K562 (cell line): ENCODE results near the gene GYS1. TPM values are rescaled to one million over a fixed set of nuclear protein-coding genes. Genes with fewer than 3 reads are reported as not detected.
"Not testable (repeated sequence)": the region's sequence is repeated elsewhere in the genome, so short reads cannot be mapped to it uniquely, and the experiment has no call there.

Experiments used
- BHLHE40 ChIP-seq: IDR thresholded peaks from 2 replicates; pipeline ENCODE4 v1.6.1; 2011; ENCODE audit warnings: low read length, improper control_type of control experiment
- KDM1A ChIP-seq, 2 experiments: fragments of 450-650 bp; IDR thresholded peaks; 2 replicates each; pipeline ENCODE4 v1.6.1; 2016; ENCODE audit warnings: mild to moderate bottlenecking in 2 of 2
- LCOR ChIP-seq: sonication (generic); formaldehyde crosslinking; IDR thresholded peaks from 2 replicates; pipeline ENCODE4 v1.8.0; 2022; ENCODE audit warnings: mild to moderate bottlenecking, missing genetic modification reagents
- NR2C2 ChIP-seq, 2 experiments: fragments of 200-800 bp in 1 of 2; sonication (Bioruptor generic) in 1 of 2; sonication (generic) in 1 of 2; formaldehyde crosslinking in 1 of 2; IDR thresholded peaks; 2 replicates each; pipeline versions ENCODE4 v1.6.1 to v1.8.0; 2016 to 2022; ENCODE audit warnings: mild to moderate bottlenecking in 1 of 2, missing compliant biosample characterization in 1 of 2, missing genetic modification characterization in 1 of 2, missing genetic modification reagents in 1 of 2
- NRF1 ChIP-seq, 2 experiments: fragments of 450-650 bp; IDR thresholded peaks in 1 of 2; conservative IDR thresholded peaks in 1 of 2; 2 replicates each; pipeline ENCODE4 v1.6.1; 2014; ENCODE audit warnings: mild to moderate bottlenecking in 2 of 2
- POLR2H ChIP-seq: IDR thresholded peaks from 2 replicates; pipeline ENCODE4 v1.6.1; 2016; ENCODE audit warnings: missing genetic modification characterization, low read depth, mild to moderate bottlenecking, control low read depth, missing compliant biosample characterization, moderate library complexity
- RBM25 ChIP-seq: fragments of 200-400 bp; formaldehyde crosslinking; IDR thresholded peaks from 2 replicates; pipeline ENCODE4 v1.6.1; 2018; ENCODE audit warnings: low read length, low read depth, moderate library complexity; ENCODE audit not compliant: severe bottlenecking
- polyA plus RNA-seq, 8 experiments: library from polyadenylated mRNA; depleted of rRNA in 4 of 8; stranded (reverse) in 5 of 8; unstranded in 3 of 8; fragments of >200 nt; fragmentation: Nextera tagmentation in 2 of 8; fragmentation: Illumina TruSeq in 1 of 8; extraction: Ambion mirVana in 2 of 8; extraction: Trizol in 1 of 8; gene quantifications; 2 replicates each; pipeline versions ENCODE4 v1.2.1 to v1.2.3, GENCODE V29; 2011 to 2014; ENCODE audit warnings: inconsistent platforms in 1 of 8, missing spikeins in 1 of 8
- total RNA-seq, 7 experiments: library from RNA; depleted of rRNA in 6 of 7; stranded (reverse); fragments of >200 nt in 6 of 7; fragmentation: Illumina TruSeq in 2 of 7; extraction: Trizol in 2 of 7; gene quantifications; 2 replicates each; pipeline versions ENCODE4 v1.2.1 to v1.2.3, GENCODE V29; 2011 to 2021; ENCODE audit warnings: low replicate concordance in 1 of 7
- TF ChIP-seq, protein P1 (sequence below): IDR thresholded peaks from 3 replicates; pipeline ENCODE4 v1.6.1; 2011; ENCODE audit warnings: borderline replicate concordance, mild to moderate bottlenecking, moderate library complexity; ENCODE audit not compliant: insufficient read length; ENCODE audit errors: extremely low read depth
- TF ChIP-seq, protein P2 (sequence below): sonication (generic); formaldehyde crosslinking; IDR thresholded peaks from 2 replicates; pipeline ENCODE4 v1.8.0; 2022; ENCODE audit warnings: missing genetic modification reagents, mild to moderate bottlenecking, moderate library complexity, borderline replicate concordance
- TF ChIP-seq, protein P3 (sequence below): sonication (generic); formaldehyde crosslinking; IDR thresholded peaks from 2 replicates; pipeline ENCODE4 v1.8.1; 2022; ENCODE audit warnings: missing genetic modification reagents
- TF ChIP-seq, protein P4 (sequence below), 2 experiments: fragments of 450-650 bp; formaldehyde crosslinking in 1 of 2; IDR thresholded peaks; 2 replicates each; pipeline versions ENCODE4 v1.4.0 to v1.6.1; 2014 to 2020; ENCODE audit warnings: mild to moderate bottlenecking in 2 of 2, borderline replicate concordance in 1 of 2, low read depth in 1 of 2

Gene GYS1
- total and polyA plus RNA-seq, 9 of the 15 experiments (the other 6 are each of a cell fraction or from before 2014, with no cell fraction given), result 1.9 to 31.1 (median 15.2) TPM

DNA sequence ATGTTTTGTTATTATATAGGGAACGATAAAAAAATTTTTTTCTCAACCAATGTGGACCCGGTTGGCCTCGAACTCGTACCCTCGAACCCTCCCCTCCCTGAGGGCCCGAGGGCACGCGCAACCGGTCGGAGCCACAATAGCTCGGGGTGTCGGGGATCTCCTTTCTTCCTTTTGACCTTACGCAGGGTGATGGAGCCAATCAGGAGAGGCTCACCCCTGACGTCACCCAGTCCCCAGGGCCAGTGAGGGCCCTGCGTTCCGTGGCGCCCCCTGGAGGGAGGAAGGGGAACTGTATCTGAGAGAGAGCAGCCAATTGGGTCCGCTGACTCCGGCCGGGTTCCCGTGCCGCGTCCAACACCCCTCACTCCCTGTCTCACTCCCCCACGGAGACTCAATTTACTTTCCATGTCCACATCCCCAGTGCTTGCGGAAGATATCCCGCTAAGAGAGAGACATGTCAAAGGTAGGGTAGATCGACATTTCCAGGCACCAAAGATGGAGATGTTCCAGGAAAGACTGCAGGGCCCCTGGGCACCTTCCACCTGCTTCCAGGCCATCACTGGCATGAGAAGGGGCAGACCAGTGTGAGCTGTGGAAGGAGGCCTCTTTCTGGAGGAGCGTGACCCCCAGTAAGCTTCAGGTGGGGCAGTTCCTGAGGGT, 38.7 kb upstream of the GYS1 start, which contains the start of gene CGB2 (continued):
- TF ChIP-seq, protein P1, sequence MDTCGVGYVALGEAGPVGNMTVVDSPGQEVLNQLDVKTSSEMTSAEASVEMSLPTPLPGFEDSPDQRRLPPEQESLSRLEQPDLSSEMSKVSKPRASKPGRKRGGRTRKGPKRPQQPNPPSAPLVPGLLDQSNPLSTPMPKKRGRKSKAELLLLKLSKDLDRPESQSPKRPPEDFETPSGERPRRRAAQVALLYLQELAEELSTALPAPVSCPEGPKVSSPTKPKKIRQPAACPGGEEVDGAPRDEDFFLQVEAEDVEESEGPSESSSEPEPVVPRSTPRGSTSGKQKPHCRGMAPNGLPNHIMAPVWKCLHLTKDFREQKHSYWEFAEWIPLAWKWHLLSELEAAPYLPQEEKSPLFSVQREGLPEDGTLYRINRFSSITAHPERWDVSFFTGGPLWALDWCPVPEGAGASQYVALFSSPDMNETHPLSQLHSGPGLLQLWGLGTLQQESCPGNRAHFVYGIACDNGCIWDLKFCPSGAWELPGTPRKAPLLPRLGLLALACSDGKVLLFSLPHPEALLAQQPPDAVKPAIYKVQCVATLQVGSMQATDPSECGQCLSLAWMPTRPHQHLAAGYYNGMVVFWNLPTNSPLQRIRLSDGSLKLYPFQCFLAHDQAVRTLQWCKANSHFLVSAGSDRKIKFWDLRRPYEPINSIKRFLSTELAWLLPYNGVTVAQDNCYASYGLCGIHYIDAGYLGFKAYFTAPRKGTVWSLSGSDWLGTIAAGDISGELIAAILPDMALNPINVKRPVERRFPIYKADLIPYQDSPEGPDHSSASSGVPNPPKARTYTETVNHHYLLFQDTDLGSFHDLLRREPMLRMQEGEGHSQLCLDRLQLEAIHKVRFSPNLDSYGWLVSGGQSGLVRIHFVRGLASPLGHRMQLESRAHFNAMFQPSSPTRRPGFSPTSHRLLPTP, result peak; percentile 67
- TF ChIP-seq RBM25, result peak; percentile 37
- 0 out of 2 replicates have a peak, but pooled peaks have one; percentile 20 for TF ChIP-seq LCOR
- TF ChIP-seq NRF1 (conservative IDR thresholded peaks at IDR 0.05 in 1 of 2, IDR thresholded peaks at IDR 0.05 in 1 of 2), result peak; percentile 71 to 78
- peak; percentile 52 for TF ChIP-seq BHLHE40
- TF ChIP-seq, protein P2, sequence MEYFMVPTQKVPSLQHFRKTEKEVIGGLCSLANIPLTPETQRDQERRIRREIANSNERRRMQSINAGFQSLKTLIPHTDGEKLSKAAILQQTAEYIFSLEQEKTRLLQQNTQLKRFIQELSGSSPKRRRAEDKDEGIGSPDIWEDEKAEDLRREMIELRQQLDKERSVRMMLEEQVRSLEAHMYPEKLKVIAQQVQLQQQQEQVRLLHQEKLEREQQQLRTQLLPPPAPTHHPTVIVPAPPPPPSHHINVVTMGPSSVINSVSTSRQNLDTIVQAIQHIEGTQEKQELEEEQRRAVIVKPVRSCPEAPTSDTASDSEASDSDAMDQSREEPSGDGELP, result peak; percentile 45; the same call in 1 of the 2 replicates
- peak; percentile 74 for TF ChIP-seq NR2C2 (CRISPR knock-in tag; IDR thresholded peaks at IDR 0.05)
- peak; percentile 83 for TF ChIP-seq NR2C2 (tag; IDR thresholded peaks at IDR 0.05)
- TF ChIP-seq, protein P3, sequence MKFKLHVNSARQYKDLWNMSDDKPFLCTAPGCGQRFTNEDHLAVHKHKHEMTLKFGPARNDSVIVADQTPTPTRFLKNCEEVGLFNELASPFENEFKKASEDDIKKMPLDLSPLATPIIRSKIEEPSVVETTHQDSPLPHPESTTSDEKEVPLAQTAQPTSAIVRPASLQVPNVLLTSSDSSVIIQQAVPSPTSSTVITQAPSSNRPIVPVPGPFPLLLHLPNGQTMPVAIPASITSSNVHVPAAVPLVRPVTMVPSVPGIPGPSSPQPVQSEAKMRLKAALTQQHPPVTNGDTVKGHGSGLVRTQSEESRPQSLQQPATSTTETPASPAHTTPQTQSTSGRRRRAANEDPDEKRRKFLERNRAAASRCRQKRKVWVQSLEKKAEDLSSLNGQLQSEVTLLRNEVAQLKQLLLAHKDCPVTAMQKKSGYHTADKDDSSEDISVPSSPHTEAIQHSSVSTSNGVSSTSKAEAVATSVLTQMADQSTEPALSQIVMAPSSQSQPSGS, result peak; percentile 67; the same call in 1 of the 2 replicates
- TF ChIP-seq, protein P4, sequence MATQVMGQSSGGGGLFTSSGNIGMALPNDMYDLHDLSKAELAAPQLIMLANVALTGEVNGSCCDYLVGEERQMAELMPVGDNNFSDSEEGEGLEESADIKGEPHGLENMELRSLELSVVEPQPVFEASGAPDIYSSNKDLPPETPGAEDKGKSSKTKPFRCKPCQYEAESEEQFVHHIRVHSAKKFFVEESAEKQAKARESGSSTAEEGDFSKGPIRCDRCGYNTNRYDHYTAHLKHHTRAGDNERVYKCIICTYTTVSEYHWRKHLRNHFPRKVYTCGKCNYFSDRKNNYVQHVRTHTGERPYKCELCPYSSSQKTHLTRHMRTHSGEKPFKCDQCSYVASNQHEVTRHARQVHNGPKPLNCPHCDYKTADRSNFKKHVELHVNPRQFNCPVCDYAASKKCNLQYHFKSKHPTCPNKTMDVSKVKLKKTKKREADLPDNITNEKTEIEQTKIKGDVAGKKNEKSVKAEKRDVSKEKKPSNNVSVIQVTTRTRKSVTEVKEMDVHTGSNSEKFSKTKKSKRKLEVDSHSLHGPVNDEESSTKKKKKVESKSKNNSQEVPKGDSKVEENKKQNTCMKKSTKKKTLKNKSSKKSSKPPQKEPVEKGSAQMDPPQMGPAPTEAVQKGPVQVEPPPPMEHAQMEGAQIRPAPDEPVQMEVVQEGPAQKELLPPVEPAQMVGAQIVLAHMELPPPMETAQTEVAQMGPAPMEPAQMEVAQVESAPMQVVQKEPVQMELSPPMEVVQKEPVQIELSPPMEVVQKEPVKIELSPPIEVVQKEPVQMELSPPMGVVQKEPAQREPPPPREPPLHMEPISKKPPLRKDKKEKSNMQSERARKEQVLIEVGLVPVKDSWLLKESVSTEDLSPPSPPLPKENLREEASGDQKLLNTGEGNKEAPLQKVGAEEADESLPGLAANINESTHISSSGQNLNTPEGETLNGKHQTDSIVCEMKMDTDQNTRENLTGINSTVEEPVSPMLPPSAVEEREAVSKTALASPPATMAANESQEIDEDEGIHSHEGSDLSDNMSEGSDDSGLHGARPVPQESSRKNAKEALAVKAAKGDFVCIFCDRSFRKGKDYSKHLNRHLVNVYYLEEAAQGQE (IDR thresholded peaks at IDR 0.05; ENCODE audit: borderline replicate concordance), result peak; percentile 52
- TF ChIP-seq, protein P4 (CRISPR knock-in tag; IDR thresholded peaks at IDR 0.05; ENCODE audit: low read depth), result not testable (repeated sequence)
- TF ChIP-seq KDM1A (IDR thresholded peaks at IDR 0.05), result peak; percentile 57 to 83
- TF ChIP-seq POLR2H, result peak; percentile 99
